ENCODE data around the gene SMAD4. TPM values are rescaled to one million over a fixed set of nuclear protein-coding genes. Genes with fewer than 3 reads are reported as not detected.

Gene SMAD4
- total and polyA plus RNA-seq, 2 of the 13 experiments (the other 11 are each of a cell fraction or from before 2014, with no cell fraction given): 70.2 to 72.0 TPM

DNA sequence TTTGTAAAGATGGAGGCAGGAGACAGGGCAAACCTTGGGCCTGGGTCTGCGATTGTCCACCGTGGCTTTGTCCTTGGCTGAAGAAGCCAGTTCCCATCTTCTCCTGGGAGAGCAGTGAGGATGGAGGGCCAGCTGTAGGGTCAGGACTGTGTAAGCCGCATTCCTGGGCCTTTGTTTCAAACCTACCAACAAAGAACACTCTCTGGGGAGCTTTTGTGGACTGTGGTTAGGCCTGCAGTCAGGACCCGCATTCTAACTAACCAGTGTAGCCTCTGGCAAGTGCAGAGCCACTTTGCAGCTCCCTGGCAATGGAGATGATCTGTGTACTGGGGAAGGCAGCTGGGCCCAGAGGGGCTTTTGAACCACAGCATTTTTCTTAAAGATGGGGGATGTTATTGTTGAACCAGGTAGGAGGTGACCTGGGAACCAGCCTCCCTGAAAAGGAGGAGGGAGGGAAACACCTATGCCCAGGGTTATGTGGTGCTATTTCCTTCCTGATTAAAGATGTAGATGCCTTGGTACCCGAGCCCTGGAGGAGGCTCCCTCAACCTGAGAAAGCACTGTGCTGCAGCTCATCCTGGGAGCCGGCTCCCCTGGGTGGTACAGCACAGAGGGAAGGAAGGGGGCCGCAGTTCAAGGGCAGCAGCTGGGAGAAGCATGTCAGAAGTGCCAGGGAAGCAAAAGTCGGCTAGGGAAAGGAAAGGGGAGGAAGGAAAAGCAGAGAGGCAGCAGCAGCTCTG, 12.7 kb upstream of the SMAD4 start (continued):
- no peak for TF ChIP-seq CEBPB (IDR thresholded peaks at IDR 0.05; ENCODE audit: borderline replicate concordance, low read depth, low read length)
- TF ChIP-seq, protein P1, sequence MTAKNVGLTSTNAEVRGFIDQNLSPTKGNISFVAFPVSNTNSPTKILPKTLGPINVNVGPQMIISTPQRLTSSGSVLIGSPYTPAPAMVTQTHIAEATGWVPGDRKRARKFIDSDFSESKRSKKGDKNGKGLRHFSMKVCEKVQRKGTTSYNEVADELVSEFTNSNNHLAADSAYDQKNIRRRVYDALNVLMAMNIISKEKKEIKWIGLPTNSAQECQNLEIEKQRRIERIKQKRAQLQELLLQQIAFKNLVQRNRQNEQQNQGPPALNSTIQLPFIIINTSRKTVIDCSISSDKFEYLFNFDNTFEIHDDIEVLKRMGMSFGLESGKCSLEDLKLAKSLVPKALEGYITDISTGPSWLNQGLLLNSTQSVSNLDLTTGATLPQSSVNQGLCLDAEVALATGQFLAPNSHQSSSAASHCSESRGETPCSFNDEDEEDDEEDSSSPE (CRISPR knock-in tag; IDR thresholded peaks at IDR 0.05): no peak
- TF ChIP-seq ZNF138 (CRISPR knock-in tag; IDR thresholded peaks at IDR 0.05; ENCODE audit: low read depth): no peak
- no peak for TF ChIP-seq CENPX (CRISPR knock-in tag; IDR thresholded peaks at IDR 0.05)
- TF ChIP-seq, protein P2, sequence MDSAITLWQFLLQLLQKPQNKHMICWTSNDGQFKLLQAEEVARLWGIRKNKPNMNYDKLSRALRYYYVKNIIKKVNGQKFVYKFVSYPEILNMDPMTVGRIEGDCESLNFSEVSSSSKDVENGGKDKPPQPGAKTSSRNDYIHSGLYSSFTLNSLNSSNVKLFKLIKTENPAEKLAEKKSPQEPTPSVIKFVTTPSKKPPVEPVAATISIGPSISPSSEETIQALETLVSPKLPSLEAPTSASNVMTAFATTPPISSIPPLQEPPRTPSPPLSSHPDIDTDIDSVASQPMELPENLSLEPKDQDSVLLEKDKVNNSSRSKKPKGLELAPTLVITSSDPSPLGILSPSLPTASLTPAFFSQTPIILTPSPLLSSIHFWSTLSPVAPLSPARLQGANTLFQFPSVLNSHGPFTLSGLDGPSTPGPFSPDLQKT (CRISPR knock-in tag; IDR thresholded peaks at IDR 0.05; ENCODE audit: borderline replicate concordance): no peak
- no peak for TF ChIP-seq ZNF605 (CRISPR knock-in tag; IDR thresholded peaks at IDR 0.05)
- TF ChIP-seq ZNF460 (CRISPR knock-in tag; IDR thresholded peaks at IDR 0.05; ENCODE audit: borderline replicate concordance): no peak
- no peak for TF ChIP-seq NR1H2 (CRISPR knock-in tag; IDR thresholded peaks at IDR 0.05; ENCODE audit: borderline replicate concordance, low read depth)
- no peak for TF ChIP-seq ZBTB42 (CRISPR knock-in tag; IDR thresholded peaks at IDR 0.05)
- no peak for TF ChIP-seq KLF9 (CRISPR knock-in tag; IDR thresholded peaks at IDR 0.05; ENCODE audit: low read depth)
- no peak for TF ChIP-seq ZNF441 (CRISPR knock-in tag; IDR thresholded peaks at IDR 0.05; ENCODE audit: borderline replicate concordance)
- no peak for TF ChIP-seq ZFP82 (CRISPR knock-in tag; IDR thresholded peaks at IDR 0.05; ENCODE audit: borderline replicate concordance)
- no peak for TF ChIP-seq SRSF9 (IDR thresholded peaks at IDR 0.05; ENCODE audit: borderline replicate concordance, insufficient read depth, low read depth, low read length, poor library complexity, severe bottlenecking)
- TF ChIP-seq, protein P3, sequence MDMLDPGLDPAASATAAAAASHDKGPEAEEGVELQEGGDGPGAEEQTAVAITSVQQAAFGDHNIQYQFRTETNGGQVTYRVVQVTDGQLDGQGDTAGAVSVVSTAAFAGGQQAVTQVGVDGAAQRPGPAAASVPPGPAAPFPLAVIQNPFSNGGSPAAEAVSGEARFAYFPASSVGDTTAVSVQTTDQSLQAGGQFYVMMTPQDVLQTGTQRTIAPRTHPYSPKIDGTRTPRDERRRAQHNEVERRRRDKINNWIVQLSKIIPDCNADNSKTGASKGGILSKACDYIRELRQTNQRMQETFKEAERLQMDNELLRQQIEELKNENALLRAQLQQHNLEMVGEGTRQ (IDR thresholded peaks at IDR 0.05; ENCODE audit: low read depth, low read length): no peak
- TF ChIP-seq, protein P3 (CRISPR knock-in tag; IDR thresholded peaks at IDR 0.05; ENCODE audit: borderline replicate concordance): no peak
